ENCODE data around the gene STK17A.
"Not testable (repeated sequence)": the region's sequence is repeated elsewhere in the genome, so short reads cannot be mapped to it uniquely, and the experiment has no call there.

The STK17A gene

GRCh38 chr7:43592326-43592725, 9.4 kb downstream of the STK17A start:
- DNase-seq: no peak
- intact Hi-C loops (cut with DNase I): no loop called here

GRCh38 chr7:43593010-43593409, 10.1 kb downstream of the STK17A start:
- DNase-seq: no peak
- intact Hi-C loops (cut with DNase I): no loop called here

- intact Hi-C loops (cut with DNase I): no loop called here
- no peak for DNase-seq
Measured at GRCh38 chr7:43594020-43594419, 11.1 kb downstream of the STK17A start.

- intact Hi-C loops (cut with DNase I); DNase-seq: not testable (repeated sequence)
Measured at GRCh38 chr7:43596426-43596825, 13.5 kb downstream of the STK17A start.

GRCh38 chr7:43600056-43600455, 17.1 kb downstream of the STK17A start:
- no peak for DNase-seq
- intact Hi-C loops (cut with DNase I): no loop called here

- DNase-seq: no peak
- intact Hi-C loops (cut with DNase I): no loop called here
Measured at GRCh38 chr7:43602256-43602655, 19.3 kb downstream of the STK17A start.

- no peak for DNase-seq
Measured at GRCh38 chr7:43604251-43604650, 21.3 kb downstream of the STK17A start.

GRCh38 chr7:43609097-43609496, 26.2 kb downstream of the STK17A start:
- DNase-seq: no peak
- intact Hi-C loops (cut with DNase I): no loop called here

More at GRCh38 chr7:43604251-43604650, 21.3 kb downstream of the STK17A start:
- intact Hi-C loops (cut with DNase I): no loop called here

GRCh38 chr7:43612128-43612527, 29.2 kb downstream of the STK17A start:
- DNase-seq: no peak
- intact Hi-C loops (cut with DNase I): no loop called here

GRCh38 chr7:43612599-43613589, 30.0 kb downstream of the STK17A start:
- DNase-seq: no peak
- intact Hi-C loops (cut with DNase I): no loop called here

- intact Hi-C loops (cut with DNase I): no loop called here
- no peak for DNase-seq
Measured at GRCh38 chr7:43615558-43616145, 32.7 kb downstream of the STK17A start.

- intact Hi-C loops (cut with DNase I): no loop called here
- DNase-seq: no peak
Measured at GRCh38 chr7:43616977-43617376, 34.1 kb downstream of the STK17A start.

GRCh38 chr7:43618073-43618472, 35.2 kb downstream of the STK17A start:
- intact Hi-C loops (cut with DNase I): no loop called here
- DNase-seq: no peak

GRCh38 chr7:43619213-43620012, 36.5 kb downstream of the STK17A start:
- intact Hi-C loops (cut with DNase I): no loop called here
- DNase-seq: no peak

GRCh38 chr7:43621729-43622448, 39.0 kb downstream of the STK17A start:
- DNase-seq: no peak
- intact Hi-C loops (cut with DNase I): no loop called here

GRCh38 chr7:43624156-43624555, 41.2 kb downstream of the STK17A start:
- no peak for DNase-seq
- intact Hi-C loops (cut with DNase I): no loop called here

- intact Hi-C loops (cut with DNase I): no loop called here
- no peak for DNase-seq
Measured at GRCh38 chr7:43625453-43625852, 42.5 kb downstream of the STK17A start.

- intact Hi-C loops (cut with DNase I): no loop called here
- no peak for DNase-seq
Measured at GRCh38 chr7:43625980-43626379, 43.1 kb downstream of the STK17A start.

- intact Hi-C loops (cut with DNase I): no loop called here
- DNase-seq: no peak
Measured at GRCh38 chr7:43626695-43627094, 43.8 kb downstream of the STK17A start.

- intact Hi-C loops (cut with DNase I); DNase-seq: not testable (repeated sequence)
Measured at GRCh38 chr7:43627798-43628197, 44.9 kb downstream of the STK17A start.

Data from posterior cingulate gyrus (tissue), 11 donors.